Activated T-cell treated with anti-CD3 and anti-CD28 coated beads, Interleukin-2, amount 50 U/mL, for 72 hours (primary cell): ENCODE data around the gene OR9A2. TPM values are rescaled to one million over a fixed set of nuclear protein-coding genes. Genes with fewer than 3 reads are reported as not detected.

Experiments used
- ATAC-seq, 2 donors: fragments of 150-1000 bp; cut with Tn5 transposase; replicated peaks in 1 of 2; 2 replicates each; pipeline ENCODE4 v1.10.0; 2021; ENCODE audit warnings: moderate library complexity in 2 of 2, mild to moderate bottlenecking in 1 of 2
- DNase-seq, 2 donors: peaks; one replicate each; pipeline ENCODE4 v3.0.0; 2021 to 2022; ENCODE audit warnings: mixed read lengths in 1 of 2
- H3K27ac Mint-ChIP-seq: one replicate; pipeline ENCODE4 v1.8.0; 2022; ENCODE audit warnings: mild to moderate bottlenecking, moderate library complexity, mixed read lengths
- H3K27me3 Mint-ChIP-seq: one replicate; pipeline ENCODE4 v1.8.0; 2022; ENCODE audit warnings: low read depth, mixed read lengths
- H3K36me3 Mint-ChIP-seq, 2 donors: one replicate each; pipeline ENCODE4 v1.8.0; 2022; ENCODE audit warnings: mixed read lengths in 2 of 2, mild to moderate bottlenecking in 1 of 2; ENCODE audit not compliant: insufficient read depth in 2 of 2
- H3K4me1 Mint-ChIP-seq: one replicate; pipeline ENCODE4 v1.8.0; 2022; ENCODE audit warnings: low read depth, mixed read lengths
- H3K4me3 Mint-ChIP-seq, 2 donors: one replicate each; pipeline ENCODE4 v1.8.0; 2022; ENCODE audit warnings: mild to moderate bottlenecking in 2 of 2, mixed read lengths in 2 of 2, moderate library complexity in 2 of 2
- H3K9me3 Mint-ChIP-seq, 2 donors: one replicate each; pipeline ENCODE4 v1.8.0; 2022; ENCODE audit warnings: mixed read lengths in 2 of 2
- total RNA-seq, 2 donors: library from RNA; stranded (reverse); gene quantifications; one replicate each; pipeline ENCODE4 v1.2.3, GENCODE V29; 2022

The OR9A2 gene
- under 1 TPM in 1 of 2 donors, not detected in 1; 0.32 TPM for total RNA-seq

- Mint-ChIP-seq H3K27ac (no peak within 1 kb of the TSS), H3K27me3 (peaks cover 16% of the 10 kb centered on the region), H3K4me3 (no peak within 1 kb of the TSS), H3K9me3 (no peaks in the 10 kb centered on the region), H3K36me3 (no peaks in the 10 kb centered on the region), H3K4me1 (no peaks in the 10 kb centered on the region)
- ATAC-seq: no peak
- DNase-seq: no peak
Observed at GRCh38 chr7:143027032-143027431, at the start of gene OR9A2. Gene OR9A2 (minus strand): TSS chr7:143027132. CDS start chr7:143027132, 0 bp downstream.

- H3K27me3 Mint-ChIP-seq: peaks cover 8% of the 10 kb centered on the region
- ATAC-seq (no peak), DNase-seq (no peak)
- no peaks in the 10 kb centered on the region for H3K9me3 Mint-ChIP-seq
- H3K27ac Mint-ChIP-seq: no peak overlapping the region
- no peaks in the 10 kb centered on the region for H3K4me1 Mint-ChIP-seq
- H3K36me3 Mint-ChIP-seq: no peaks in the 10 kb centered on the region
- no peak overlapping the region for H3K4me3 Mint-ChIP-seq
Observed at GRCh38 chr7:143074141-143074540, 47.2 kb upstream of the OR9A2 start.

GRCh38 chr7:143073556-143073955 is 46.6 kb upstream of the OR9A2 start:
- no peak overlapping the region for H3K27ac Mint-ChIP-seq
- ATAC-seq (no peak), DNase-seq (no peak)
- H3K36me3 Mint-ChIP-seq: no peaks in the 10 kb centered on the region
- no peak overlapping the region for H3K4me3 Mint-ChIP-seq
- H3K27me3 Mint-ChIP-seq: peaks cover 8% of the 10 kb centered on the region
- H3K9me3 Mint-ChIP-seq: no peaks in the 10 kb centered on the region
- H3K4me1 Mint-ChIP-seq: no peaks in the 10 kb centered on the region

GRCh38 chr7:143069912-143070500 is 43.1 kb upstream of the OR9A2 start:
- ATAC-seq: no peak
- no peak for DNase-seq
- Mint-ChIP-seq H3K27ac (no peak overlapping the region), H3K4me1 (no peaks in the 10 kb centered on the region), H3K9me3 (peaks cover 0 to 1% of the 10 kb centered on the region in 2 donors), H3K36me3 (no peaks in the 10 kb centered on the region), H3K4me3 (no peak overlapping the region), H3K27me3 (no peaks in the 10 kb centered on the region)

- peaks cover 0 to 1% of the 10 kb centered on the region in 2 donors for H3K9me3 Mint-ChIP-seq
- H3K36me3 Mint-ChIP-seq: no peaks in the 10 kb centered on the region
- H3K27ac Mint-ChIP-seq: no peak overlapping the region
- H3K4me1 Mint-ChIP-seq: no peaks in the 10 kb centered on the region
- H3K27me3 Mint-ChIP-seq: no peaks in the 10 kb centered on the region
- no peak overlapping the region for H3K4me3 Mint-ChIP-seq
- no peak for DNase-seq
- ATAC-seq: no peak
Observed at GRCh38 chr7:143068446-143068845, 41.5 kb upstream of the OR9A2 start.

GRCh38 chr7:143063741-143064140 is 36.8 kb upstream of the OR9A2 start:
- Mint-ChIP-seq H3K27ac (no peak overlapping the region), H3K4me1 (no peaks in the 10 kb centered on the region), H3K9me3 (peaks cover 0 to 4% of the 10 kb centered on the region in 2 donors), H3K4me3 (no peak overlapping the region), H3K27me3 (no peaks in the 10 kb centered on the region), H3K36me3 (no peaks in the 10 kb centered on the region)
- ATAC-seq (no peak), DNase-seq (no peak)

GRCh38 chr7:143055754-143056153 is 28.8 kb upstream of the OR9A2 start:
- no peak for DNase-seq
- Mint-ChIP-seq H3K27ac (no peak overlapping the region), H3K9me3 (no peaks in the 10 kb centered on the region), H3K4me1 (no peaks in the 10 kb centered on the region), H3K36me3 (no peaks in the 10 kb centered on the region), H3K4me3 (no peak overlapping the region), H3K27me3 (no peaks in the 10 kb centered on the region)
- no peak for ATAC-seq

- no peak overlapping the region for H3K4me3 Mint-ChIP-seq
Observed at GRCh38 chr7:143054621-143055020, 27.7 kb upstream of the OR9A2 start.

GRCh38 chr7:143052041-143052440 is 25.1 kb upstream of the OR9A2 start, which contains the start of gene OR6V1:
Gene OR6V1 (plus strand): TSS chr7:143052341. CDS start chr7:143052341, 0 bp downstream.
- no peak for DNase-seq

More at GRCh38 chr7:143054621-143055020, 27.7 kb upstream of the OR9A2 start:
- H3K4me1 Mint-ChIP-seq: no peaks in the 10 kb centered on the region
- no peaks in the 10 kb centered on the region for H3K36me3 Mint-ChIP-seq
- no peaks in the 10 kb centered on the region for H3K9me3 Mint-ChIP-seq
- H3K27ac Mint-ChIP-seq: no peak overlapping the region
- no peaks in the 10 kb centered on the region for H3K27me3 Mint-ChIP-seq
- no peak for DNase-seq
- ATAC-seq: no peak

GRCh38 chr7:143050931-143051330 is 24.0 kb upstream of the OR9A2 start:
- H3K36me3 Mint-ChIP-seq: no peaks in the 10 kb centered on the region
- ATAC-seq: no peak
- no peak overlapping the region for H3K27ac Mint-ChIP-seq
- no peaks in the 10 kb centered on the region for H3K9me3 Mint-ChIP-seq
- H3K27me3 Mint-ChIP-seq: peaks cover 11% of the 10 kb centered on the region
- H3K4me1 Mint-ChIP-seq: no peaks in the 10 kb centered on the region
- DNase-seq: no peak
- no peak overlapping the region for H3K4me3 Mint-ChIP-seq

More at GRCh38 chr7:143052041-143052440, 25.1 kb upstream of the OR9A2 start, which contains the start of gene OR6V1:
- H3K27ac Mint-ChIP-seq: no peak within 1 kb of the TSS
- H3K9me3 Mint-ChIP-seq: no peaks in the 10 kb centered on the region
- no peak for ATAC-seq
- no peaks in the 10 kb centered on the region for H3K4me1 Mint-ChIP-seq
- H3K27me3 Mint-ChIP-seq: peaks cover under 1% of the 10 kb centered on the region
- H3K4me3 Mint-ChIP-seq: no peak within 1 kb of the TSS
- H3K36me3 Mint-ChIP-seq: no peaks in the 10 kb centered on the region

GRCh38 chr7:143049362-143049761 is 22.4 kb upstream of the OR9A2 start:
- Mint-ChIP-seq H3K4me1 (no peaks in the 10 kb centered on the region), H3K4me3 (no peak overlapping the region), H3K36me3 (no peaks in the 10 kb centered on the region), H3K27ac (no peak overlapping the region), H3K9me3 (no peaks in the 10 kb centered on the region), H3K27me3 (peaks cover 12% of the 10 kb centered on the region)
- DNase-seq (no peak), ATAC-seq (no peak)

- DNase-seq (no peak), ATAC-seq (peak; percentile 63 to 69)
- Mint-ChIP-seq H3K4me3 (no peak overlapping the region), H3K36me3 (no peaks in the 10 kb centered on the region), H3K27me3 (peaks cover 12% of the 10 kb centered on the region), H3K4me1 (no peaks in the 10 kb centered on the region), H3K9me3 (no peaks in the 10 kb centered on the region), H3K27ac (no peak overlapping the region)
Observed at GRCh38 chr7:143048827-143049226, 21.9 kb upstream of the OR9A2 start.

- ATAC-seq: no peak
- H3K9me3 Mint-ChIP-seq: no peaks in the 10 kb centered on the region
Observed at GRCh38 chr7:143047326-143047725, 20.4 kb upstream of the OR9A2 start.

GRCh38 chr7:143046426-143046851 is 19.5 kb upstream of the OR9A2 start:
- Mint-ChIP-seq H3K27ac (no peak overlapping the region), H3K36me3 (no peaks in the 10 kb centered on the region), H3K9me3 (no peaks in the 10 kb centered on the region), H3K4me1 (no peaks in the 10 kb centered on the region), H3K4me3 (no peak overlapping the region), H3K27me3 (peaks cover 21% of the 10 kb centered on the region)
- ATAC-seq (no peak), DNase-seq (no peak)

More at GRCh38 chr7:143047326-143047725, 20.4 kb upstream of the OR9A2 start:
- H3K27me3 Mint-ChIP-seq: peaks cover 21% of the 10 kb centered on the region
- no peaks in the 10 kb centered on the region for H3K36me3 Mint-ChIP-seq
- H3K27ac Mint-ChIP-seq: no peak overlapping the region
- DNase-seq: no peak
- H3K4me3 Mint-ChIP-seq: no peak overlapping the region
- no peaks in the 10 kb centered on the region for H3K4me1 Mint-ChIP-seq
